Measurements from ENCODE around the gene TFE3.

The TFE3 gene

GRCh38 chrX:49043220-49043986 lies at the start of gene TFE3:
TSS of gene TFE3 (minus strand) at chrX:49043357. CDS start at chrX:49043226, 131 bp downstream.
- FAIRE-seq: peak; percentile 100
- DNase-seq (ENCODE audit: insufficient read length, low spot score): peak; percentile 63

GRCh38 chrX:49089553-49089952 lies 46.4 kb upstream of the TFE3 start:
- FAIRE-seq: no peak

GRCh38 chrX:49082271-49082871 lies 39.2 kb upstream of the TFE3 start:
- DNase-seq (ENCODE audit: insufficient read length, low spot score) (no peak), FAIRE-seq (peak; percentile 42)

More at GRCh38 chrX:49089553-49089952, 46.4 kb upstream of the TFE3 start:
- no peak for DNase-seq (ENCODE audit: insufficient read length, low spot score)

GRCh38 chrX:49079489-49080428 lies 36.6 kb upstream of the TFE3 start, which contains the start of gene WDR45:
TSS of gene WDR45 (minus strand) at chrX:49079887. CDS start at chrX:49078095, 1,792 bp downstream.
- DNase-seq (ENCODE audit: insufficient read length, low spot score): peak; percentile 63
- peak; percentile 87 for FAIRE-seq

- no peak for FAIRE-seq
- no peak for DNase-seq (ENCODE audit: insufficient read length, low spot score)
Measured at GRCh38 chrX:49077941-49078340, 34.8 kb upstream of the TFE3 start.

GRCh38 chrX:49075347-49075746 lies 32.2 kb upstream of the TFE3 start:
- FAIRE-seq: no peak
- DNase-seq (ENCODE audit: insufficient read length, low spot score): no peak

- FAIRE-seq (peak; percentile 99), DNase-seq (ENCODE audit: insufficient read length, low spot score) (peak; percentile 86)
Measured at GRCh38 chrX:49073601-49074575, 30.7 kb upstream of the TFE3 start, which contains the start of gene PRAF2. TSS of gene PRAF2 (minus strand) at chrX:49074002. CDS start at chrX:49073987, 15 bp downstream.

- DNase-seq (ENCODE audit: insufficient read length, low spot score) (no peak), FAIRE-seq (no peak)
Measured at GRCh38 chrX:49072712-49073095, 29.5 kb upstream of the TFE3 start.

GRCh38 chrX:49071877-49072711 lies 28.9 kb upstream of the TFE3 start:
- no peak for DNase-seq (ENCODE audit: insufficient read length, low spot score)

GRCh38 chrX:49070988-49071387 lies 27.8 kb upstream of the TFE3 start:
- DNase-seq (ENCODE audit: insufficient read length, low spot score) (no peak), FAIRE-seq (no peak)

More at GRCh38 chrX:49071877-49072711, 28.9 kb upstream of the TFE3 start:
- no peak for FAIRE-seq

GRCh38 chrX:49069038-49069437 lies 25.9 kb upstream of the TFE3 start:
- DNase-seq (ENCODE audit: insufficient read length, low spot score): no peak
- no peak for FAIRE-seq

GRCh38 chrX:49067285-49068120 lies 24.3 kb upstream of the TFE3 start:
- no peak for FAIRE-seq
- no peak for DNase-seq (ENCODE audit: insufficient read length, low spot score)

GRCh38 chrX:49066690-49067089 lies 23.5 kb upstream of the TFE3 start:
- no peak for DNase-seq (ENCODE audit: insufficient read length, low spot score)
- no peak for FAIRE-seq

GRCh38 chrX:49066278-49066677 lies 23.1 kb upstream of the TFE3 start:
- no peak for FAIRE-seq
- DNase-seq (ENCODE audit: insufficient read length, low spot score): no peak

GRCh38 chrX:49064735-49065134 lies 21.6 kb upstream of the TFE3 start:
- no peak for DNase-seq (ENCODE audit: insufficient read length, low spot score)
- no peak for FAIRE-seq

GRCh38 chrX:49064303-49064702 lies 21.1 kb upstream of the TFE3 start:
- FAIRE-seq (no peak), DNase-seq (ENCODE audit: insufficient read length, low spot score) (no peak)

- no peak for FAIRE-seq
Measured at GRCh38 chrX:49063715-49064114, 20.6 kb upstream of the TFE3 start.

GRCh38 chrX:49061916-49062315 lies 18.8 kb upstream of the TFE3 start:
- FAIRE-seq: no peak

More at GRCh38 chrX:49063715-49064114, 20.6 kb upstream of the TFE3 start:
- no peak for DNase-seq (ENCODE audit: insufficient read length, low spot score)

More at GRCh38 chrX:49061916-49062315, 18.8 kb upstream of the TFE3 start:
- DNase-seq (ENCODE audit: insufficient read length, low spot score): no peak

Measured in GM19239 (cell line).